Measurements from ENCODE around the gene CETP. TPM values are rescaled to one million over a fixed set of nuclear protein-coding genes. Genes with fewer than 3 reads are reported as not detected.

CETP gene
- total and polyA plus RNA-seq, 9 of the 15 experiments (the other 6 are each of a cell fraction or from before 2014, with no cell fraction given), result 0.07 to 0.11 TPM; not detected in 7

- TF ChIP-seq SUPT5H (IDR thresholded peaks at IDR 0.05) (peak; percentile 59), SREBF2 (CRISPR knock-in tag; IDR thresholded peaks at IDR 0.05) (no peak)
Measured at GRCh38 chr16:56946767-56947603, 14.8 kb upstream of the CETP start (continued).

- ChIA-PET CTCF (ENCODE audit: low intra/inter-chr PET ratio) (interaction anchor here (0.6 kb wide), 1 partner anchor 418 kb away, joined by 3 read pairs; no protein-coding TSS in a partner anchor), POLR2A (interaction anchor here (0.6 to 8.4 kb wide), 11 partner anchors 9 to 375 kb away, joined by 3 to 102 read pairs (median 3); partner anchors contain the start of gene HERPUD1)
- no peaks in the 10 kb centered on the region for H3K9me3 ChIP-seq (replicated peaks; ENCODE audit: control insufficient read depth, insufficient read depth, low read depth, low read length)
- no peak overlapping the region for H2AFZ ChIP-seq (ENCODE audit: low read depth, low read length)
- FAIRE-seq (no peak), DNase-seq (ENCODE audit: extremely low read depth in 1 of 4, low spot score in 3 of 4) (no peak), ATAC-seq (no peak)
- no peaks in the 10 kb centered on the region for H3K79me2 ChIP-seq (ENCODE audit: control insufficient read depth, insufficient read depth, low read length)
- no peak overlapping the region for H3K4me2 ChIP-seq (ENCODE audit: insufficient read depth, low read length)
- no peaks in the 10 kb centered on the region; a peak in 1 of 5 replicates for H3K27me3 ChIP-seq (ENCODE audit: control insufficient read depth in 2 of 2, insufficient read depth in 2 of 2, low read length in 2 of 2)
- no peak overlapping the region for H3K4me3 ChIP-seq
- 33% methylated on average over 2 of the region's 2 CpGs for WGBS (ENCODE audit: insufficient coverage, low coverage, missing lambda C conversion rate)
- no TSS peak for BruUV-seq (replicated peaks)
- peaks cover 28% of the 10 kb centered on the region for H3K36me3 ChIP-seq (ENCODE audit: control insufficient read depth, insufficient read depth, low read length)
- peaks cover 6% of the 10 kb centered on the region; the same call in 1 of the 2 replicates for H4K20me1 ChIP-seq (replicated peaks; ENCODE audit: control insufficient read depth, insufficient read depth, low read length)
- in situ Hi-C loops (cut with MboI), result no loop called here
- no peaks in the 10 kb centered on the region for H3K4me1 ChIP-seq (replicated peaks in 1 of 2; ENCODE audit: control insufficient read depth in 2 of 2, insufficient read depth in 2 of 2, low read length in 2 of 2)
- TF ChIP-seq KLF6 (CRISPR knock-in tag; IDR thresholded peaks at IDR 0.05; ENCODE audit: borderline replicate concordance) (no peak), SMARCC2 (IDR thresholded peaks at IDR 0.05; ENCODE audit: low read depth) (no peak), ZNF395 (CRISPR knock-in tag; IDR thresholded peaks at IDR 0.05) (no peak), BCLAF1 (IDR thresholded peaks at IDR 0.05; ENCODE audit: borderline replicate concordance in 1 of 2, control insufficient read depth in 1 of 2, low read depth in 2 of 2, low read length in 1 of 2) (no peak), KLF10 (CRISPR knock-in tag; IDR thresholded peaks at IDR 0.05) (no peak)
- H3K27ac ChIP-seq (ENCODE audit: extremely low read depth, low read depth, low read length), result no peak overlapping the region
- intact Hi-C loops (cut with micrococcal nuclease), result no loop called here
- H3K9me1 ChIP-seq (ENCODE audit: control insufficient read depth, insufficient read depth, low read length), result no peaks in the 10 kb centered on the region
- H3K9ac ChIP-seq (ENCODE audit: insufficient read depth in 1 of 2, low read depth in 2 of 2, low read length in 2 of 2), result no peak overlapping the region
Measured at GRCh38 chr16:56947604-56947995, 14.2 kb upstream of the CETP start.

All from K562 (cell line).